Embryonic facial prominence (tissue), 1 donor: ENCODE results near the gene NSA2.
"Not testable (repeated sequence)": the region's sequence is repeated elsewhere in the genome, so short reads cannot be mapped to it uniquely, and the experiment has no call there.

Source experiments
- DNase-seq: peaks from one replicate; pipeline ENCODE4 v3.0.0-alpha.2; 2016; ENCODE audit errors: extremely low spot score

NSA2 gene

GRCh38 chr5:74766849-74767578 is at the start of gene NSA2, which contains the start of gene GFM2:
TSS of gene NSA2 (plus strand) at chr5:74767249. CDS start at chr5:74767361, 112 bp downstream.
TSS of gene GFM2 (minus strand) at chr5:74767117. CDS start at chr5:74763742, 3,375 bp downstream.
- DNase-seq = peak; percentile 93

- DNase-seq = no peak
These were observed 49.5 kb upstream of the NSA2 start for GRCh38 chr5:74717596-74717995.

DNA sequence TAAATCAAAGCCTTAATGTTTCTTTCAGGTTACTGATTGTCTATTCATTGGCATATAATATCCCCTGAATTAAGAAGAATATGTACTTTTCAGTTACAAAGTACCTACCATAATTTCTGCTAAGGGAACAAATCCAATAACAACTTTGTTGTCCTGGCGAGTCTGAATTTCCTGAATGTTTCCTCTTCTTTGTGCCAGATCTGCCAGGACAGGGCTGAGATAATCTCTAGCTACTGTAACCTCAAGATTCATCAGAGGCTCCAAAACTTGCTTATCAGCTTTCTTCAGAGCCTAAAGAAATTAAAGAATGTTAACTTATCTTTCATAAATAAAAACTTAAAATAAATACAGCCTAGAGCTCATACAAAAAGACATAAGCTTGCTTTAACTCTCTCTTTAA is 44.8 kb upstream of the NSA2 start:
- no peak for DNase-seq

- no peak for DNase-seq
These were observed 41.7 kb upstream of the NSA2 start for GRCh38 chr5:74725331-74725730.

GRCh38 chr5:74736759-74737158 is 30.3 kb upstream of the NSA2 start:
- no peak for DNase-seq

GRCh38 chr5:74738406-74738805 is 28.6 kb upstream of the NSA2 start:
- no peak for DNase-seq

DNA sequence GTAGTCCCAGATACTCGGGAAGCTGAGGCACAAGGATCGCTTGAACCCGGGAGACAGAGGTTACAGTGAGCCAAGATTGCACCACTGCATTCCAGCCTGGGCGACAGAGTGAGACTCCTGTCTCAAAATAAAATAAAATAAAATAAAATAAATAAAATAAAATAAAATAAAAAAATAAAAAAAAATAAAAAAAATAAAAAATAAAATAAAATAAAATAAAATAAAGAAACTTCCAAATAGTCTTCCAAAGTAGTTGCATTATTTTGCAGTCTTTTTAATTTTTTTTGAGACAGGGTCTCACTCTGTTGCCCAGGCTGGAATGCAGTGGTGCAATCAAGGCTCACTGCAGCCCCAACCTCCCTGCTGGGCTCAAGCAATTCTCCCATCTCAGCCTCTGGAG is 18.3 kb upstream of the NSA2 start:
- not testable (repeated sequence) for DNase-seq

- DNase-seq = no peak
These were observed 5.8 kb upstream of the NSA2 start for GRCh38 chr5:74761241-74761640.

DNA sequence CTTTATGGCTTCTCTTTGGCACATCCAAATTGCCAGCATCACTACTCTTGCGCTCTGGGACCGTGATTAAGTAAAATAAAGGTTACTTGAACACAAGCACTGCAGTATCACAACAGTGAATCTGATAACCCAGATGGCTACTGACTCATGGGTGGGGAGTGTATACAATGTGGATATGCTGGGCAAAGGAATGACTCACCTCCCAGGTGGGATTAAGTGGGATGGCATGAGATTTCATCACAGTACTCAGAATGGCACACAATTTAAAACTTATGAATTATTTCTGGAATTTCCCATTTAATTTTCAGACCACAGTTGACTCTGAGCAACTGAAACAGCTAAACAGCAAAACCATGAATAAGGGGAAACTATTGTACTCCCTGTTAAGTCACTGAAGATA is 4.5 kb upstream of the NSA2 start:
- DNase-seq = no peak

DNA sequence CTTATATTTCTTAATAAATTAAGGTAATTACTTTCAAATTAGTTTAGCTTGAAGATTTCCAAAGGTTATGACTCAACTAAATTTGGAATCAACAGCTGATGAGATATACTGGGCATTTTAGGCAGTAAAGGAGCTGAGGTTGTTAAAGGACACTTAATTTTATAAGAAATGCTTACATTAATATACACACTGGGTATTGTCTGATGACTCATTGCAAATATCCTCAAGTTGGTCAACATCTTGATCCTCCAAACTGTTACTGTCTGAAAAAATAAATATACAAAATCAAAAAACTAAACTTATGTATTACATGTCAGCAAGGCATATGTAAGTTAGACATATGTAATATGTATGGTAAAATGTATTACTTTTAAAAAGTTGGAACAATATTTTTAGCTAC is 3.5 kb upstream of the NSA2 start:
- no peak for DNase-seq

DNA sequence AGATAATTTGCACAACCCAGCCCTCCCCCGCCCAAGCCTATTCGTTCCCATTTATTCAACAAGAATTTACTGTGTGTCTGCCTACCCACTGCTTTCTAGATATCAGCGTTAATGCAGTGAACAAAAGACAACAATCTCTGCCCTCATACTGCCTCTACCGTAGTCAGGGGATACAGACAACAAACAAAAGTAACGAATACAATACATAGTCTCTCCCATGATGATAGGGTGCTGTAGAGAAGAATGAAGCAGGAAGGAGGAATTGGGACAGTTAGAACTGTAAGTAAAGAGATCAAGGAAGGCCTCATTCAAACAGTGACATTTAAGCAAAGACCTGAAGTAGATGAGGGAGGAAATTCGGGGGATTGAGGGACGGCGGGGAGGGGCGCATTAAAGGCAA is 1.8 kb upstream of the NSA2 start:
- DNase-seq = no peak

GRCh38 chr5:74765929-74766328 is 1.1 kb upstream of the NSA2 start:
- DNase-seq = no peak

DNA sequence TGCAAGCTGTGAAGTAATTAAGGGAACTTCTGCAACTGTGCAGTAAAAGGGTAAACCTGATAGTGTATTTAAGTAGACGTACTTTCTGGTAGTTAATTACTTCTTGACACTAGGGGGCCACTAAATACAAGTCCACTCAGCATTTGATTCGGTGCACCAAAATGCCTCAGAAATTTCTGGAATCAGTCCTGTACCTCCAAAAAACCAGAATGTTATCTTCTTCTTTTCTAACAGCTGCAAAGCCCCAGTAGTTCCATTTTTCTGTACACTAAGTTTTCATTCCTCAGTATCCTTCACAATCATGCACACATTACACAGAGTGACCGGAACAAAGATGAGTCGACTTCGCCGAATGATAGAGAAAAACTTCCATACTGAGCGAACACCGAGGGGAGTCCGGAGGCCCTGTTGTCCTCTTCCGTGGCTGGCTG is 616 bp upstream of the NSA2 start:
- DNase-seq = peak; percentile 18

DNA sequence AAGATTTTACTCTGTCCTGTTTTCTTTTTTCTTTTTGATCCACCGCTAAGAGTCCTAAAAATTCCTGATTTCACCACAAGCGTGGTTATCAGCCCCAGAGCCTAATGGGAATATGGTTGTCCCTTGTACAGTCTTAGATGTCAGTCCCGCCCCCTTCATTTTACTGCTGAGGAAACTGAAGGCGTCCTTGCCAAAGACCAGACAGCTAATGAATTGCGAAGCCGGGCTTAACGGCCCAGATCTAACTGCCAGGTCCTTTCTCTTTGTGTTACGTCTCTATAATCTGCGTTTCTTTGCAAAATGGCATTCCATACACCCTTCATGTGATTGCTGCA is 497 bp downstream of the NSA2 start:
- no peak for DNase-seq

GRCh38 chr5:74772359-74772758 is 5.3 kb downstream of the NSA2 start:
- no peak for DNase-seq

DNA sequence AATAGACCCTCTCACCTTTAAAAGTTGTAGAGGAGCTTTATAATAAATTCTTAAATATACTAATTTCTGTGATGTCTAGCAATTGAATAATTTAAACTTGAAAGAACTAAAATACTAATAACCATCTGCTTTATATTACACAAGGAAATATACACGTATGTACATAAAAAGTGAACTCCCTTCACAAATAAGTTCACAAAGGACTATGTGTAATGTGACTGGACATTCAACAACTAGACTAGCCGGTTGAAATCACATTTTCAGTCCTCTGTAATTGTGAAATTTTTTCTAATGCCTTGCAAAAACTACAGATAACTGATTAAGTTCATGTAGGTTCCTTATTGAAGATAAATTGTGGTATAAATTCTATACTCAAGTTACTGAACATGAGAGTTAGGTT is 11.6 kb downstream of the NSA2 start:
- no peak for DNase-seq

GRCh38 chr5:74786851-74787250 is 19.8 kb downstream of the NSA2 start:
- DNase-seq = no peak

DNA sequence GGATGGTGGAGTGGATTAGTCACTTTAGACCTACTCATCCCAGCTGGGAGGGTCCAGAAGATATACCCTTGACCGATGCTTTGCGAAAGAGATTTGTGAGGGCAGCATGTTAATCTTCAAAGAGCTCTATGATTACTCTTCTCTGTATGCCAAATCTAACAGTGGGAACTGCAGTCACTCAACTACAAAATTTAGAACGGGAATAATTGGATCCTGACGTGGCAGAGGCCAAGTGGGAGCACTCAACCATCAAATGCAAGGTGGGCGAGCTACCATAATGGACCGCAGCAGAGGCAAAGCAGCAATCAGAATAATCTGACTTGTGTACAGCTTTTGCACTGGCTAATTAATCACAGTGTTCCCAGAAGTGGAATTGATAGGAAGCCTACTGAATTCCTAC is 20.4 kb downstream of the NSA2 start:
- no peak for DNase-seq

- DNase-seq = not testable (repeated sequence)
These were observed 24.6 kb downstream of the NSA2 start for GRCh38 chr5:74791669-74792068.

DNA sequence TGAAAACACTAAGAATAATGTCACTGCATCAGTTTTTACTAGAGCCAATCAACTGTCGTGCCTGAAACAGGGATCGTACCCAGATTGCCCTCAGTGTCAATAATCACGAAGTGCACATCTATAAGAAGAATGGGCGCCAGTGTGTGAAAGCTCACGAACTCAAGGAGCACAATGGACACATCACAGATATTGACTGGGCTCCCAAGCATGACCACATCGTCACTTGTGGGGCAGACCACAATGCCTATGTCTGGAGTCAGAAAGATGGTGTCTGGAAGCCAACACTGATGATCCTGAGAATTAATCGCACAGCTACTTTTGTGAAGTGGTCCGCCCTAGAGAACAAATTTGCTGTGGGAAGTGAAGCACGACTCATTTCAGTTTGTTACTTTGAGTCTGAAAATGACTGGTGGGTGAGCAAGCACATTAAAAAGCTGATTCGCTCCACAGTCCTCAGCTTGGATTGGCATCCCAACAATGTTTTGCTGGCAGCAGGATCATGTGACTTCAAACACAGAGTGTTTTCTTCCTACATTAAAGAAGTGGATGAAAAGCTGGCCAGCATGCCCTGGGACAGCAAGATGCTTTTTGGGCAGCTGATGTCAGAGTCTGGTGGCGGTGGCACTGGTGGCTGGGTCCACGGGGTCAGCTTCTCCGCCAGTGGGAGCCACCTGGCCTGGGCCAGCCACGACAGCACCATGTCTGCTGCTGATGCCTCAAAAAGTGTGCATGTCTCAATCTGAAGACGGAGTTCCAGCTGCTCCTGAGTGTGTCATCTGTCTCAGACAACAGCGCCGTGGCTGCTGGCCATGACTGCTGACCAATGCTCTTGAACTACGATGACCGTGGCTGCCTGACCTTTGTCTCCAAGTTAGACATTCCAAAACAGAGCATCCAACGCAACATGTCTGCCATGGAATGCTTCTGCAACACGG is 32.2 kb downstream of the NSA2 start:
- no peak for DNase-seq

GRCh38 chr5:74801197-74801596 is 34.1 kb downstream of the NSA2 start:
- no peak for DNase-seq

DNA sequence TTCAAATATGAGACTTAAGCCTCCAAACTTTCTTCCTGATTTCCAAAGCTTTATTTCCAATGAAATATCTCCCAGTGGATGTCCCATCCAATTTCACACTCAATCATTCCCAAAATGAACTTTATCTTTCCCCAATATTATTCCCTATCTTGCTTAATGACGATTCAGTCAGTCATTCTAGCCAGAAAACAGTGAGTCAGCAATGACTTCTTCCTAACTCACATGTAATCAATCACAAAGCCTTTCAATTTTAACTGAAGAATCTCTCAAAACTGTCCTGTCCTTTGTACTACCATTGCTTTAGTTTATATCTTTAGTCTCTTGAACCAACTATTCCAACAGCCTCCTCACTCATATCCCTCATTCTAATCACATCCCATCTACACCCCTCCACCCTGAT is 34.9 kb downstream of the NSA2 start:
- no peak for DNase-seq

- DNase-seq = no peak
These were observed 43.9 kb downstream of the NSA2 start for GRCh38 chr5:74810915-74811314.
